Immature natural killer cell (primary cell): ENCODE measurements around the gene EPN2. TPM values are rescaled to one million over a fixed set of nuclear protein-coding genes. Genes with fewer than 3 reads are reported as not detected.

Experiments
- DNase-seq, 3 donors: peaks; one replicate each; pipeline ENCODE4 v3.0.0; 2022; ENCODE audit warnings: mixed read lengths in 1 of 3
- H3K27ac Mint-ChIP-seq, 6 donors: one replicate each; pipeline ENCODE4 v1.8.0; 2020; ENCODE audit warnings: mixed read lengths in 6 of 6, mild to moderate bottlenecking in 5 of 6, inconsistent platforms in 4 of 6, moderate library complexity in 3 of 6
- H3K27me3 Mint-ChIP-seq, 3 donors: one replicate each; pipeline ENCODE4 v1.8.0; 2020 to 2021; ENCODE audit warnings: low read depth in 3 of 3, mild to moderate bottlenecking in 3 of 3, mixed read lengths in 3 of 3, moderate library complexity in 3 of 3, inconsistent platforms in 1 of 3
- H3K36me3 Mint-ChIP-seq, 3 donors: one replicate each; pipeline ENCODE4 v1.8.0; 2020; ENCODE audit warnings: mixed read lengths in 3 of 3, inconsistent platforms in 2 of 3, mild to moderate bottlenecking in 2 of 3
- H3K4me1 Mint-ChIP-seq, 2 donors: one replicate each; pipeline ENCODE4 v1.8.0; 2020; ENCODE audit warnings: inconsistent platforms in 2 of 2, mild to moderate bottlenecking in 2 of 2, mixed read lengths in 2 of 2, moderate library complexity in 1 of 2
- H3K4me3 Mint-ChIP-seq, 5 donors: one replicate each; pipeline ENCODE4 v1.8.0; 2020; ENCODE audit warnings: mild to moderate bottlenecking in 5 of 5, mixed read lengths in 5 of 5, inconsistent platforms in 3 of 5, moderate library complexity in 3 of 5
- H3K9me3 Mint-ChIP-seq, 6 donors: one replicate each; pipeline ENCODE4 v1.8.0; 2020; ENCODE audit warnings: mild to moderate bottlenecking in 6 of 6, mixed read lengths in 6 of 6, inconsistent platforms in 4 of 6, moderate library complexity in 3 of 6
- polyA plus RNA-seq, 3 donors: library from polyadenylated mRNA; unstranded; fragments of 300-500 nt; fragmentation: Illumina TruSeq; gene quantifications; one replicate each; pipeline ENCODE4 v1.2.3, GENCODE V29; 2021

EPN2 gene
- polyA plus RNA-seq, 3 donors from 2014 or later = 0.84 to 8.1 TPM; not detected in 1

DNA sequence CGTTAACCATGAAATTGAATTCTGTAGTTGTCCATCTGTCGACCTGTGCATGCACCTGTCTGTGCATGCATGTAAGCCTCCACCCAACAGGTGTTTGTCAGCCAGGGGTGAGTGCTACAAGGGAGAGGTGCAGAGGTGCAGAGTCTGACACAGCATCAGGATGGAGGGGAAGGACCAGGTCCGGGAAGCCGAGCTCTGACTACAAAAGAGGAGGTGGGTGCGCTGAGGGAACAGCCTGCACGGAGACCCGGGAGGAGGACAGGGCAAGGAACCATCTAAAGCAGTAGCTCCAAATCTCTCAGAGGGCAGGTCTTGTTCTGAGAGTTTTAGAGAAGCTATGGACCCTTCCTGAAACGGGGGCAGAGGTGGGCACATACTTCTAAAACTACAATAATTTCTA, 71.2 kb downstream of the EPN2 start:
- H3K27me3 Mint-ChIP-seq = peaks cover 1 to 5% (median 4%) of the 10 kb centered on the region in 3 donors
- peaks cover 17 to 21% of the 10 kb centered on the region in 2 donors for H3K4me1 Mint-ChIP-seq
- H3K9me3 Mint-ChIP-seq = no peaks in the 10 kb centered on the region
- H3K4me3 Mint-ChIP-seq = no peak overlapping the region
- peaks cover 0 to 2% (median 0%) of the 10 kb centered on the region in 3 donors for H3K36me3 Mint-ChIP-seq
- H3K27ac Mint-ChIP-seq = no peak overlapping the region
- no peak for DNase-seq

DNA sequence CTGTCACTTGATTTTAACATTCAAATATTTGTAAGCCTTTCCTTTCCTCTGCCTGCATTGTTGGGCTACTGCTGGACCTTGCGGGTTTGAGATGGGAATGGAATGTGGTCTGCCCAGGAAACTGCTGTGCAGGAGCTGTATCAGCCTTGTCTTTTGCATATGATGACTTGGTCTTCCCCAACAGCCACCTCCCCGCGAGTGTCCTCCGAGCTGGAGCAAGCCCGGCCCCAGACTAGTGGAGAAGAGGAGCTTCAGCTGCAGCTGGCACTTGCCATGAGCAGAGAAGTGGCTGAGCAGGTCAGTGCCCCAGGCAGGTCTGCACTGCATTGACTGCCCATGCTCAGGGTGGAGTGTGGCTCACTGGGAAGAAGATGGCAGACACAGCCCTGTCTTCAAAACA, 72.5 kb downstream of the EPN2 start:
- DNase-seq = no peak
- no peaks in the 10 kb centered on the region for H3K9me3 Mint-ChIP-seq
- H3K27me3 Mint-ChIP-seq = peaks cover 1 to 6% (median 4%) of the 10 kb centered on the region in 3 donors
- H3K36me3 Mint-ChIP-seq = peaks cover 0 to 2% (median under 1%) of the 10 kb centered on the region in 3 donors
- no peak overlapping the region for H3K4me3 Mint-ChIP-seq
- peaks cover 16 to 21% of the 10 kb centered on the region in 2 donors for H3K4me1 Mint-ChIP-seq
- no peak overlapping the region for H3K27ac Mint-ChIP-seq

DNA sequence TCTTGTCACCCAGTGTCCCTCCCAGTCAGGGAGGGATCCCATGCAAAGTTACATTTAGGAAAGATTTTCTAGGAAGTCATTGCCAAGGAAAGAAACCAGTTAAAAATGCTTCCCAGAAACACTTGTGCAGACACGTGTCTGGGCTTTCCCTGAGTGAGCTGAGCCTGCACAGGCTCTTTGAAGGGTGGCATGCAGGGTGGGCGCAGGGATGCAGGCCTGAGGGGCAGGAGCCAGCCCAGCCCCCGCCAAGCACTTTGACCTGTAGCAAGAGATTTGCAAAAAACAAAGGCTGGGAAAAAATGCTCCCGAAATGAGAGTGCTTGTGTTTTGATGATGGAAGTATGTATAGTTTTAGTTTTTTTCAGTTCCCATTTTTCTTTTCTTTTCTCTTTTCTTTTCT, 73.0 kb downstream of the EPN2 start:
- H3K4me3 Mint-ChIP-seq = no peak overlapping the region

DNA sequence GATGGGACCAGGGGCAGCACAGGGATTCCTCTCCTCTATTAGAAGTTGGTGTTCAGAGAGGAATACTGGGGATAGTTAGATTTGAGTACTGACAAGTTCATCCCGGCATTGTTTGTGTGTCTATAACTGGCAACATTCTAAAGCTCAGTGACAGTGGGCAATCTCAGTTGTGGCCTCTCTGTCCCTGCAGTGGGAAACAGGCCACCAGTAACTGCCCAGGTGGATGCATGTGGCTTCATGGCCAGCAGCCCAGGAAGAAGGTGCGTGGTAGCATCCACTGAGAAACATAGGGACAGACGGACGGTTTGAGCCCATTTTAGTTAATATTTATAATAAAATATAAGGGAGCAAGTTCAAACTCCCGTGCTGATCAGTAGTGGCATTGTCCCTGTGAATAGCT, 73.8 kb downstream of the EPN2 start:
- Mint-ChIP-seq H3K27me3 (peaks cover 1 to 5% (median 4%) of the 10 kb centered on the region in 3 donors), H3K4me3 (no peak overlapping the region), H3K27ac (no peak overlapping the region), H3K36me3 (peaks cover 0 to 3% (median 2%) of the 10 kb centered on the region in 3 donors), H3K9me3 (no peaks in the 10 kb centered on the region), H3K4me1 (peaks cover 13 to 17% of the 10 kb centered on the region in 2 donors)
- DNase-seq = no peak

More for the DNA sequence above, 73.0 kb downstream of the EPN2 start:
- no peak for DNase-seq
- Mint-ChIP-seq H3K36me3 (peaks cover 0 to 3% (median 2%) of the 10 kb centered on the region in 3 donors), H3K27me3 (peaks cover 1 to 6% (median 4%) of the 10 kb centered on the region in 3 donors), H3K9me3 (no peaks in the 10 kb centered on the region), H3K27ac (no peak overlapping the region), H3K4me1 (peaks cover 16 to 21% of the 10 kb centered on the region in 2 donors)

DNA sequence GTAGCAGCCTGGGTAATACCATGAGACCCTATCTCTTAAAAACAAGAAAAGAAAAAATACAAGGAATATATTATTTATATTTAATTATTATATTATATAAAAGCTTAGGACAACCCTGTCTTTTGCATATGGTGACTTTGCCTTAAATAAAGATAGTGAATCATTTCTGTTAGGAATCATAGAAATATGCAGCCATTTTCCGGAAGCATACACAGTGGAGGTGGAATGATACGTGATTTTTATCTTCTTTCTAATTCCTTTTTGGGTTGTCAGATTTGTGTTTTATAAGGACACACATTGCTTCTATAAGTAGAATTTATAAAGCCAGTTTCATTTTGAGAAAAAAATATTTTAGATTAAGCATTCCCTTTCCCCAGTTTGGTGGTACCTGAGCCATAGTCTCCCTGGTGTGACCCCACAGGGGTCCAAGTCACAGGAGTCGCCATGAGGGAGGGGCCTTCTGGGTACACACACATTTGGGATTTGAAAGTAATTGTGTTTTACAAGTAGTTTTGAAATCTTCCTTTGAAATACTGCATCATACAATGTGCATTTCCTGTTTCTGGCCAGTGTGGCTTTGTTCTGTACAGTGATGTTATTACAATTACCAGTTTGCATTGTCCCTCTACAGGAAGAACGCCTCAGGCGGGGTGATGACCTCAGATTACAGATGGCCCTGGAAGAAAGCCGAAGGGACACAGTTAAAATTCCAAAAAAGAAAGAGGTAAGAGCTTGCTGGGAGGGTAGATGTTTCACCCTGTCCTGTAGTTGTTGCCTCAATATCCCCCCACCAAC, 74.5 kb downstream of the EPN2 start:
- Mint-ChIP-seq H3K36me3 (peaks cover 0 to 3% (median 0%) of the 10 kb centered on the region in 3 donors), H3K27me3 (peaks cover 1 to 4% (median 3%) of the 10 kb centered on the region in 3 donors), H3K4me3 (no peak overlapping the region), H3K9me3 (no peaks in the 10 kb centered on the region), H3K27ac (no peak overlapping the region), H3K4me1 (peaks cover 7 to 11% of the 10 kb centered on the region in 2 donors)
- DNase-seq = no peak

DNA sequence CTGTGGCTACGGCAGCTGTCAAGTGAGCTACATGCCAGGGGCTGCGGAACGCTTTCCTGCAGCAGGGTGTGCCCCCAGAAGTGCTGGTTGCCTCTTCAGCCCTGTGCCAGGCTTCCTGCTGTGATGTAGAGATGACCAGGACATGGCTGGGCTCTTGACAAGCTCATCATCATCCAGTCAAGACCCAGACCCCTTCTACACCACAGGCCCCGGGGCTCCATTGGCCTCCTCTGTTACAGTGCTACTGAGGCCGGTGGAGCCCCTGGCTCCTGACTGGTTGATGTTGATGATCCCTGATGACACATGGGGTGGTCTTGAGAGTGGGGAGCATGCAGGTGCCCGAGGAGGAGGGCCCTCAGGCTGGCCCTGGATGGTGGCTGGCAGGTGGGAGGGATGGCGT, 75.2 kb downstream of the EPN2 start:
- Mint-ChIP-seq H3K27ac (no peak overlapping the region), H3K9me3 (no peaks in the 10 kb centered on the region), H3K27me3 (peaks cover 1 to 7% (median 3%) of the 10 kb centered on the region in 3 donors), H3K36me3 (peaks cover 0 to 3% (median 0%) of the 10 kb centered on the region in 3 donors), H3K4me1 (peaks cover 4 to 8% of the 10 kb centered on the region in 2 donors), H3K4me3 (no peak overlapping the region)
- DNase-seq = no peak

DNA sequence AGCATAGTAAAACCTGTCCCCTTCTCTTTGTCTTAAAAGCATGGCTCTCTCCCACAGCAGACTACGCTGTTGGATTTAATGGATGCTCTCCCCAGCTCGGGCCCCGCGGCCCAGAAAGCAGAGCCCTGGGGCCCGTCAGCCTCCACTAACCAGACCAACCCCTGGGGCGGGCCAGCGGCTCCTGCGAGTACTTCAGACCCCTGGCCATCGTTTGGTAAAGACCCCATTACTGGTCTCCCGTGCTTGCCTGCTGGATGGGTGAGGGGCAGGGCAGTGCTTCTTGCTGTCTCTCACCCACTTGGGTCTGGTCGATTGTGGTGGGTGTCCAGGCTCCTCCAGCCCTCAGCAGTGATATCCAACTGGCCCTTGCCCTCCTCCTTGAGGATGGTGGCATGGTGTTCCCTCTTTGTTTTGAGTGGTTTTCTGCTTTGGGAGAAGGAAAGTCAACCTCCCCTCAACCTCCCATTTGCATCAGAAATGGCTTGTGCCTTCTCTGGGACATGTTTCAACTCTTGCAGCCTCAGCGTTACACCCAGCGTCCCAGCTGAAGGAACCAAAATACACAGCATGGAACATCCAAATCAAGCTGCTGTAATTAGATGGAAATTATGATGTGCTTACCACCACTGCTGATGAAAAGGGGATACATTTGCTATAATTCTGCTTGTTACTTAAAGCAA, 76.0 kb downstream of the EPN2 start:
- peaks cover 4 to 8% of the 10 kb centered on the region in 2 donors for H3K4me1 Mint-ChIP-seq
- H3K4me3 Mint-ChIP-seq = no peak overlapping the region
- no peak overlapping the region for H3K27ac Mint-ChIP-seq
- peaks cover 0 to 3% (median 0%) of the 10 kb centered on the region in 3 donors for H3K36me3 Mint-ChIP-seq
- no peaks in the 10 kb centered on the region for H3K9me3 Mint-ChIP-seq
- H3K27me3 Mint-ChIP-seq = peaks cover 0 to 7% (median 3%) of the 10 kb centered on the region in 3 donors
- DNase-seq = no peak

DNA sequence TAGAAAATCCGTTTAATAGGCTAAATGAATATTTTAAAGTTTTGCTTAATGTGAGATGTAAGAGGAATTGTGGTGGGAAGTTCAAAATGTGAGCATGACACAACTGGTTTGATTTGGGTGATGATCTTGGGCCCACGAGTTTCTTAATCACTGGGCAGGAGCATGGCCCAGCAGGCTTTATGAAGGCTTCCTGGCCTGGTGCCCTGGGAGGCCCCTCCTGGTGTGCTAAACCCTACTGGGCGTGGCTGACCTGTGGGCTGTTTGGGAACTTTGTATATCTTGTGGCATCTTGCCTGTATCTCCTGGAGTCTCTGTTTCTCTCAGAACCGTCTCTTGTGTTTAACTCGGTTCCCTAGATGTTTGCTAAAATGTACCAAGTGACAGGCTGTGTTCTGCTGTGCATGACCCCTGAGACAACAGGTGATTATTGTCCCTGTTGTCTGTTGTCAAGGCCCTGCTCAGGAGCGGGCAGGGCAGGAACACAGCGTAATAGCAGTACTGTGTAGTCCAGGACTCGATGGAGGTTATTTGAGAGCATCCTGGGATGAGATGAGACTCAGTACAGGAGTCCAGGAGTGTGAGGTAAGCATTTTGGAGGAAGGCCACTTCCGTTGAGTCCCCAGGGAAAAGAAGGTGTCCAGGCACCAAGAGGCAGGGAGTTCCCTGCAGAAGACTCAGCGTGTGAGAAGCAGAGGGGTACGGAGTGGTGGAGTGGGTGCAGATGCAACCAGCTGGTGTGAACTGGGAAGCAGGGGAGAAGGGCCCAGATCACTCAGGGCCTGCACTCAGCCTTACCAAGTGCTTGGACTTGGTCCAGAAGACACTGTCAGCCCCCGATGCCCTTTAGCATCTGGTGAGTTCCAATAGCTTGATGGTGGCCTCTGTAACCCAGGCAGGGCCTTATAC, 76.8 kb downstream of the EPN2 start:
- Mint-ChIP-seq H3K4me3 (no peak overlapping the region), H3K27ac (no peak overlapping the region), H3K36me3 (peaks cover 0 to 3% (median 0%) of the 10 kb centered on the region in 3 donors), H3K27me3 (peaks cover 0 to 7% (median 3%) of the 10 kb centered on the region in 3 donors), H3K4me1 (peaks cover 4 to 8% of the 10 kb centered on the region in 2 donors), H3K9me3 (no peaks in the 10 kb centered on the region)
- DNase-seq = no peak

DNA sequence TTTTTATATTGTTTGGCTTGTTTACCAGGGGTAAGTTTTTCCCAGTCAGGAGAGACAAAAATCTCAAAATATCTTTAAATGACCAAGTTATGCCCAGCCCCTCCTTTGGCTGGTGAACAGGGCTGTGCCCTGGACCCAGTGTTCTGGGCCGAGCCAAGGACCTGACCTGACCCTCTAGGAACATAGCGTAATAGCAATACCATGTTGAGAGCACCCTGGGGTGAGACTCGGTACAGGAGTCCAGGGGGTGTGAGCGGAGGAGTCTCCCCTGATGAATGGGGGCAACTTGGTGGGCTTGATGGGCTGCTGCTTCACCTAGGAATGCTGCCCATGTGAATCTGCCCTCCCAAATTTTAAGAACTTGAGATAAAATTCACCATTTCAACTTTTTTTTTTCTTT, 77.9 kb downstream of the EPN2 start:
- H3K27ac Mint-ChIP-seq = no peak overlapping the region
- H3K9me3 Mint-ChIP-seq = no peaks in the 10 kb centered on the region

DNA sequence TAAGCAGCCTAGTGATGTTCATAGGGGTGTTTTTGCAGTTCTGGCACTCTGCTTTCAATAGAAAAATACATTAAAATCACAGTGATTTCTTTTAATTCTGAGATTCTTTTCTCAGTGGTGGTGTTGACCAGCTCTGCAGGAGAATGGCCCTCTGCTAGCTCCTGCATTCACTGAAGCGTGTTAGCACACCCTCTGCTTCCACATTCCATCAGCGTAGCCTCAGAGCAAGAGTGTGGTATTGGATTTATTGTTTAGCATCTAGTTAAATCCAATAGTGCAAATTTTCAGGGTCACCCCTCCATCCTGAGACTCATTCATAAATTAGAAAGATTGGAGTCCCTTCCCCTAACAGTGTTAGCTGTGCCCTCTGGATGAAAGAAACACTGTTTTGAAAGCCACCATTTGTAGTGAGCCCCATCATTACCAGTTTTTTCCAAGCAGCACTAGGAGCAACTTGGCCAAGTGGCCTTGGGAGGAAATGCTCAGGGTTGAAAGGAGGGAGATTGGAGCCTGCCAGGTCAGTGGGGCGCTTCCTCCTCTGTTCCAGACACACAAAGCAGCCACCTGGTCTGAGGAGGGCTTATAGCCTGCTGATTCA, 79.7 kb downstream of the EPN2 start:
- Mint-ChIP-seq H3K4me3 (no peak overlapping the region), H3K9me3 (no peaks in the 10 kb centered on the region), H3K27ac (no peak overlapping the region), H3K36me3 (peaks cover 0 to 3% (median 0%) of the 10 kb centered on the region in 3 donors), H3K27me3 (peaks cover 0 to 10% (median 6%) of the 10 kb centered on the region in 3 donors), H3K4me1 (peaks cover 3% of the 10 kb centered on the region in 2 donors)
- no peak for DNase-seq

More for the DNA sequence above, 77.9 kb downstream of the EPN2 start:
- no peak for DNase-seq
- Mint-ChIP-seq H3K4me1 (peaks cover 4 to 8% of the 10 kb centered on the region in 2 donors), H3K4me3 (no peak overlapping the region), H3K27me3 (peaks cover 0 to 7% (median 3%) of the 10 kb centered on the region in 3 donors), H3K36me3 (peaks cover 0 to 3% (median 0%) of the 10 kb centered on the region in 3 donors)

DNA sequence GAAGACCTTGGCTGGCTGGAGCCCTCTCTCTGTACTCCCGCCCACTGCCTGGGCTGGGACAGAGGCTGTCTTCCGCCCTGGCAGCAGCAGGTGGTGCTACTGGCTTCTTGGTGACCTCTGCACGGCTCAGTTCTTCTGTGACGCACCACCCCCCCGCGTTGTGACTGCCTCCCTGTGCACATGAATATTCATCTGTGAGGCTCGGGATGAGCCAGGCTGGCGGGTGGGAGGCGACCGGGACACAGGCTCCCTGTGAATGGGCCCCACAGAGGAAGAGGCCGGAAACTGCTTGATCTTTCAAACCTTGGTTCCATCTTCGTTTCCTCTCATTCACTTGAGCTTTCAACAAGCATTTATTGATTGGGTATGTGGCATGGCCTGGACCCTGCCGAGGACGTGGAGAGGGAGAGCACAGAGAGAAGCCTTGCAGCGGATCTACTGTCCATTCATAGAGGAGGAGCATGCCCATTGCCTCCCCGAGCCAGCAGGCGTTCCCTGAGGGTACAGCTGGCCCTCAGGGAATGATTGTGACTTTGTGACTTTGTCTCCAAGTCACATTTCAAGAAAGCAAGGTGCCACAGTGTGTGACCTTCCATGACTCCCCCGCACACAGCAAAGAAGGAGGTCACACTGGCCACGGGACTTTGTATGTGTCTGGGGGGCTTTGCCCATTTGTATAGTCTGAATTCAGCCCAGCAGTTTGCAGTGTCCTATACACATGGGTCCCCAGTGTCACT, 80.4 kb downstream of the EPN2 start:
- H3K4me3 Mint-ChIP-seq = no peak overlapping the region
- DNase-seq = no peak
- H3K36me3 Mint-ChIP-seq = peaks cover 0 to 3% (median 0%) of the 10 kb centered on the region in 3 donors
- H3K4me1 Mint-ChIP-seq = no peaks in the 10 kb centered on the region
- H3K27me3 Mint-ChIP-seq = peaks cover 0 to 10% (median 6%) of the 10 kb centered on the region in 3 donors
- H3K27ac Mint-ChIP-seq = no peak overlapping the region
- no peaks in the 10 kb centered on the region for H3K9me3 Mint-ChIP-seq

DNA sequence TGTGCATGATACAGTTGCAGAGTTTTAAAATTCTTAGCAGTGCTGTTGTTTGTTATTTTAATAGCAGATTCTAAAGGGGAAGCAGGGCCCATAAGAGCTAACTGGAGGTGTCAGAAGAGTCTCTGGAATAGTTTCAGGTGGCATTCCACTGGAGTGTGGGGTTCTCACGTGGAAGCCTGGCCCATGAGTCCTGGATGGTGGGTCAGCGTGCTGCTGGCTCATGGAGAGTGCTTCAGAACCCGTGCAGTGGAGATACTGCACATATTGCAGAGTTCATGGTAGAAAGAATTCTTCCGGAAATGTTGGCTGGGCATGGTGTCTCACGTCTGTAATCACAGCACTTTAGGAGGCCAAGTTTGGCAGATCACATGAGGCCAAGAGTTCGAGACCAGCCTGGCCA, 81.4 kb downstream of the EPN2 start:
- H3K9me3 Mint-ChIP-seq = no peaks in the 10 kb centered on the region
- H3K4me3 Mint-ChIP-seq = no peak overlapping the region
- H3K27ac Mint-ChIP-seq = no peak overlapping the region
- H3K36me3 Mint-ChIP-seq = peaks cover 0 to 6% (median 0%) of the 10 kb centered on the region in 3 donors
- no peak for DNase-seq
- no peaks in the 10 kb centered on the region for H3K4me1 Mint-ChIP-seq
- peaks cover 0 to 7% (median 4%) of the 10 kb centered on the region in 3 donors for H3K27me3 Mint-ChIP-seq
